CD14-positive monocyte (primary cell): ENCODE results near the gene CLSTN3. TPM values are rescaled to one million over a fixed set of nuclear protein-coding genes. Genes with fewer than 3 reads are reported as not detected.

Experiments
- DNase-seq, 3 donors: peaks; one replicate each; pipeline ENCODE4 v3.0.0-alpha.2; 2011 to 2022
- H2AFZ ChIP-seq: 2 replicates; pipeline ENCODE4 v1.6.0; 2012; ENCODE audit warnings: mild to moderate bottlenecking, low read depth, low read length, inconsistent platforms; ENCODE audit not compliant: insufficient read depth, poor library complexity, severe bottlenecking
- H3K27ac ChIP-seq, 2 donors: 1 replicate in 1 of 2; 2 replicates in 1 of 2; pipeline ENCODE4 v1.5.1; 2012 to 2013; ENCODE audit warnings: low read length in 2 of 2, control low read depth in 1 of 2, inconsistent platforms in 1 of 2, low read depth in 1 of 2, mild to moderate bottlenecking in 1 of 2
- H3K27me3 ChIP-seq, 2 donors: one replicate each; pipeline versions ENCODE4 v1.6.0 to v1.6.1; 2011 to 2013; ENCODE audit warnings: low read length in 2 of 2; ENCODE audit not compliant: control insufficient read depth in 2 of 2, insufficient read depth in 2 of 2
- H3K36me3 ChIP-seq, 2 donors: replicated peaks in 1 of 2; 1 replicate in 1 of 2; 2 replicates in 1 of 2; pipeline versions ENCODE4 v1.5.1 to v1.6.1; 2012 to 2013; ENCODE audit warnings: low read length in 2 of 2, control low read depth in 1 of 2, inconsistent platforms in 1 of 2, mild to moderate bottlenecking in 1 of 2; ENCODE audit not compliant: insufficient read depth in 2 of 2, control insufficient read depth in 1 of 2
- H3K4me1 ChIP-seq, 2 donors: 1 replicate in 1 of 2; 2 replicates in 1 of 2; pipeline versions ENCODE4 v1.5.1 to v1.6.1; 2012 to 2013; ENCODE audit warnings: low read length in 2 of 2, control low read depth in 1 of 2, inconsistent platforms in 1 of 2, mild to moderate bottlenecking in 1 of 2, moderate library complexity in 1 of 2; ENCODE audit not compliant: insufficient read depth in 2 of 2, control insufficient read depth in 1 of 2
- H3K4me2 ChIP-seq: replicated peaks from 2 replicates; pipeline ENCODE3; 2012; ENCODE audit warnings: low read length, moderate library complexity, mild to moderate bottlenecking; ENCODE audit not compliant: poor library complexity, severe bottlenecking; ENCODE audit errors: extremely low read depth
- H3K4me3 ChIP-seq, 3 experiments: fragments of 200-600 bp in 1 of 3; sonication (generic) in 1 of 3; replicated peaks in 1 of 3; 1 replicate in 2 of 3; 2 replicates in 1 of 3; pipeline ENCODE4 v1.5.1; 2011 to 2013; ENCODE audit warnings: low read length in 3 of 3, mild to moderate bottlenecking in 3 of 3, control low read depth in 2 of 3, low read depth in 2 of 3, inconsistent platforms in 1 of 3, moderate library complexity in 1 of 3
- H3K79me2 ChIP-seq: 2 replicates; pipeline ENCODE4 v1.6.0; 2012; ENCODE audit warnings: mild to moderate bottlenecking, control low read depth, inconsistent platforms, low read length, moderate library complexity; ENCODE audit not compliant: insufficient read depth
- H3K9ac ChIP-seq: 2 replicates; pipeline ENCODE4 v1.6.0; 2017; ENCODE audit warnings: low read length, mild to moderate bottlenecking; ENCODE audit not compliant: insufficient read depth, poor library complexity, severe bottlenecking
- H3K9me3 ChIP-seq, 2 donors: replicated peaks in 1 of 2; 1 replicate in 1 of 2; 2 replicates in 1 of 2; pipeline versions ENCODE4 v1.5.1 to v1.6.1; 2012 to 2013; ENCODE audit warnings: low read length in 2 of 2, control low read depth in 1 of 2; ENCODE audit not compliant: control insufficient read depth in 1 of 2, insufficient read depth in 1 of 2
- H4K20me1 ChIP-seq: 2 replicates; pipeline ENCODE4 v1.6.0; 2012; ENCODE audit warnings: mild to moderate bottlenecking, low read length, control low read depth, moderate library complexity; ENCODE audit not compliant: insufficient read depth
- H3K27ac Mint-ChIP-seq, 7 donors: one replicate each; pipeline ENCODE4 v1.8.0; 2020; ENCODE audit warnings: mild to moderate bottlenecking in 7 of 7, mixed read lengths in 7 of 7, moderate library complexity in 6 of 7, inconsistent platforms in 2 of 7
- H3K27me3 Mint-ChIP-seq, 3 donors: one replicate each; pipeline ENCODE4 v1.8.0; 2021 to 2022; ENCODE audit warnings: low read depth in 3 of 3, mild to moderate bottlenecking in 3 of 3, mixed read lengths in 3 of 3, moderate library complexity in 3 of 3, inconsistent platforms in 1 of 3
- H3K36me3 Mint-ChIP-seq, 2 donors: one replicate each; pipeline ENCODE4 v1.8.0; 2020; ENCODE audit warnings: mixed read lengths in 2 of 2, inconsistent platforms in 1 of 2, mild to moderate bottlenecking in 1 of 2
- H3K4me1 Mint-ChIP-seq: one replicate; pipeline ENCODE4 v1.8.0; 2020; ENCODE audit warnings: mild to moderate bottlenecking, mixed read lengths
- H3K4me3 Mint-ChIP-seq, 2 donors: one replicate each; pipeline ENCODE4 v1.8.0; 2020; ENCODE audit warnings: mild to moderate bottlenecking in 2 of 2, mixed read lengths in 2 of 2, moderate library complexity in 1 of 2
- H3K9me3 Mint-ChIP-seq, 7 donors: one replicate each; pipeline ENCODE4 v1.8.0; 2020 to 2022; ENCODE audit warnings: mixed read lengths in 7 of 7, mild to moderate bottlenecking in 6 of 7, moderate library complexity in 6 of 7, inconsistent platforms in 2 of 7
- WGBS: methylation state at CpG from one replicate; pipeline ENCODE4 v1.1.5; 2013; ENCODE audit warnings: missing lambda C conversion rate; ENCODE audit not compliant: insufficient coverage; 5-methylcytosine and 5-hydroxymethylcytosine counted together
- intact Hi-C, 2 donors: fragments of 100-400 bp; cut with micrococcal nuclease; formaldehyde crosslinking; loops; one replicate each; pipeline versions ENCODE4 v1.15.0 to v1.15.1; 2023
- polyA plus RNA-seq, 3 donors: library from polyadenylated mRNA; depleted of rRNA in 1 of 3; unstranded in 2 of 3; stranded (reverse) in 1 of 3; fragments of 300-500 nt in 2 of 3; fragments of >200 nt in 1 of 3; fragmentation: Illumina TruSeq in 2 of 3; gene quantifications; 1 replicate in 2 of 3; 2 replicates in 1 of 3; pipeline ENCODE4 v1.2.3, GENCODE V29; 2012 to 2021
- TF ChIP-seq, protein P1 (sequence below): fragments of 200-600 bp; IDR thresholded peaks from one replicate; pipeline ENCODE4 v1.8.0; 2022; ENCODE audit warnings: antibody characterized with exemption, mild to moderate bottlenecking

CLSTN3 gene
- polyA plus RNA-seq, 3 donors = 13.7 TPM; not detected in 2

- Histone ChIP-seq H3K4me3 (no peak overlapping the region), H3K27ac (no peak overlapping the region), H3K4me1 (peaks cover 26 to 27% of the 10 kb centered on the region in 2 donors), H4K20me1 (no peaks in the 10 kb centered on the region), H3K79me2 (no peaks in the 10 kb centered on the region), H3K9ac (no peak overlapping the region), H3K9me3 (no peaks in the 10 kb centered on the region), H3K4me2 (no peak overlapping the region), H2AFZ (no peak overlapping the region), H3K36me3 (no peaks in the 10 kb centered on the region), H3K27me3 (peaks cover 19 to 43% of the 10 kb centered on the region in 2 donors)
- peak overlapping the region in 1 of 2 donors; percentile 91 for H3K4me3 Mint-ChIP-seq
- peaks cover 42 to 55% (median 49%) of the 10 kb centered on the region in 3 donors for H3K27me3 Mint-ChIP-seq
- peaks cover 17 to 24% of the 10 kb centered on the region in 2 donors for H3K36me3 Mint-ChIP-seq
- H3K4me1 Mint-ChIP-seq = peaks cover 31% of the 10 kb centered on the region
- no peak for DNase-seq
- peaks cover 0 to 20% (median 6%) of the 10 kb centered on the region in 7 donors for H3K9me3 Mint-ChIP-seq
- 92% methylated on average over 11 of the region's 17 CpGs for WGBS
- intact Hi-C loops = no loop called here
- TF ChIP-seq, protein P1, sequence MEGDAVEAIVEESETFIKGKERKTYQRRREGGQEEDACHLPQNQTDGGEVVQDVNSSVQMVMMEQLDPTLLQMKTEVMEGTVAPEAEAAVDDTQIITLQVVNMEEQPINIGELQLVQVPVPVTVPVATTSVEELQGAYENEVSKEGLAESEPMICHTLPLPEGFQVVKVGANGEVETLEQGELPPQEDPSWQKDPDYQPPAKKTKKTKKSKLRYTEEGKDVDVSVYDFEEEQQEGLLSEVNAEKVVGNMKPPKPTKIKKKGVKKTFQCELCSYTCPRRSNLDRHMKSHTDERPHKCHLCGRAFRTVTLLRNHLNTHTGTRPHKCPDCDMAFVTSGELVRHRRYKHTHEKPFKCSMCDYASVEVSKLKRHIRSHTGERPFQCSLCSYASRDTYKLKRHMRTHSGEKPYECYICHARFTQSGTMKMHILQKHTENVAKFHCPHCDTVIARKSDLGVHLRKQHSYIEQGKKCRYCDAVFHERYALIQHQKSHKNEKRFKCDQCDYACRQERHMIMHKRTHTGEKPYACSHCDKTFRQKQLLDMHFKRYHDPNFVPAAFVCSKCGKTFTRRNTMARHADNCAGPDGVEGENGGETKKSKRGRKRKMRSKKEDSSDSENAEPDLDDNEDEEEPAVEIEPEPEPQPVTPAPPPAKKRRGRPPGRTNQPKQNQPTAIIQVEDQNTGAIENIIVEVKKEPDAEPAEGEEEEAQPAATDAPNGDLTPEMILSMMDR = no peak
- no peak overlapping the region for H3K27ac Mint-ChIP-seq
Observed at GRCh38 chr12:7127916-7128626, 2.1 kb upstream of the CLSTN3 start.

GRCh38 chr12:7128681-7129286 lies 1.4 kb upstream of the CLSTN3 start, which contains the start of gene RBP5:
TSS of gene RBP5 (minus strand) at chr12:7128889. CDS start at chr12:7128775, 114 bp downstream.
- peaks cover 17 to 26% of the 10 kb centered on the region in 2 donors for H3K36me3 Mint-ChIP-seq
- H3K4me3 Mint-ChIP-seq = peak within 1 kb of the TSS; percentile 73 to 91
- WGBS = 100% methylated on average over 3 of the region's 7 CpGs
- no peaks in the 10 kb centered on the region for H3K9me3 ChIP-seq
- TF ChIP-seq, protein P1 = no peak
- peaks cover 0 to 20% (median 6%) of the 10 kb centered on the region in 7 donors for H3K9me3 Mint-ChIP-seq
- no peak for DNase-seq
- peaks cover 42 to 53% (median 49%) of the 10 kb centered on the region in 3 donors for H3K27me3 Mint-ChIP-seq
- H3K27me3 ChIP-seq = peaks cover 19 to 43% of the 10 kb centered on the region in 2 donors
- peak within 1 kb of the TSS in 1 of 7 donors; percentile 66 for H3K27ac Mint-ChIP-seq
- peak within 1 kb of the TSS; percentile 72 for H2AFZ ChIP-seq
- no peaks in the 10 kb centered on the region for H3K79me2 ChIP-seq
- H3K4me1 ChIP-seq = peaks cover 26 to 27% of the 10 kb centered on the region in 2 donors
- H3K27ac ChIP-seq = no peak within 1 kb of the TSS
- H3K4me1 Mint-ChIP-seq = peaks cover 31% of the 10 kb centered on the region
- intact Hi-C loops = no loop called here
- peak within 1 kb of the TSS; percentile 12 to 70 (median 18) for H3K4me3 ChIP-seq
- no peaks in the 10 kb centered on the region for H3K36me3 ChIP-seq
- peak within 1 kb of the TSS; percentile 38 for H3K9ac ChIP-seq
- no peaks in the 10 kb centered on the region for H4K20me1 ChIP-seq
- peak within 1 kb of the TSS; percentile 81 for H3K4me2 ChIP-seq
